Bronchial epithelial cell (primary cell): ENCODE data around the gene ZNF792. TPM values are rescaled to one million over a fixed set of nuclear protein-coding genes. Genes with fewer than 3 reads are reported as not detected.
"Not testable (repeated sequence)": the region's sequence is repeated elsewhere in the genome, so short reads cannot be mapped to it uniquely, and the experiment has no call there.

ENCODE experiments used
- DNase-seq: peaks from one replicate; pipeline ENCODE4 v3.0.0-alpha.2; 2010; ENCODE audit warnings: low read depth
- FAIRE-seq: peaks from 2 replicates; lab custom pipeline; 2011; peaks lifted over from hg19 to GRCh38; lab: Jason Lieb, UNC
- H3K27me3 ChIP-seq: 2 replicates; pipeline ENCODE4 v1.5.1; 2011; ENCODE audit warnings: low read length; ENCODE audit not compliant: control insufficient read depth, insufficient read depth
- H3K36me3 ChIP-seq: 2 replicates; pipeline ENCODE4 v1.5.1; 2011; ENCODE audit warnings: low read length; ENCODE audit not compliant: control insufficient read depth, insufficient read depth
- H3K4me3 ChIP-seq: 2 replicates; pipeline ENCODE4 v1.5.1; 2011; ENCODE audit warnings: mild to moderate bottlenecking, low read depth, low read length, control low read depth
- CTCF ChIP-seq: IDR thresholded peaks from 2 replicates; pipeline ENCODE4 v1.5.1; 2011; ENCODE audit warnings: mild to moderate bottlenecking, moderate library complexity, low read length, control low read depth, inconsistent platforms; ENCODE audit not compliant: insufficient read depth, severe bottlenecking
- total RNA-seq: library from RNA; depleted of rRNA; stranded (reverse); fragments of >200 nt; gene quantifications from 2 replicates; pipeline ENCODE4 v1.2.1, GENCODE V29; 2014

The ZNF792 gene
- total RNA-seq, 1 donor from 2014 or later = 1.8 TPM

GRCh38 chr19:34925278-34925855 lies 38.7 kb downstream of the ZNF792 start:
- TF ChIP-seq CTCF = no peak
- no peaks in the 10 kb centered on the region for H3K27me3 ChIP-seq
- no peak overlapping the region for H3K4me3 ChIP-seq
- DNase-seq = no peak
- FAIRE-seq = no peak
- H3K36me3 ChIP-seq = no peaks in the 10 kb centered on the region

- not testable (repeated sequence) for H3K4me3 ChIP-seq, H3K36me3 ChIP-seq, H3K27me3 ChIP-seq, FAIRE-seq
- DNase-seq = peak; percentile 62
Observed at GRCh38 chr19:34920090-34920786, 43.8 kb downstream of the ZNF792 start.

DNA sequence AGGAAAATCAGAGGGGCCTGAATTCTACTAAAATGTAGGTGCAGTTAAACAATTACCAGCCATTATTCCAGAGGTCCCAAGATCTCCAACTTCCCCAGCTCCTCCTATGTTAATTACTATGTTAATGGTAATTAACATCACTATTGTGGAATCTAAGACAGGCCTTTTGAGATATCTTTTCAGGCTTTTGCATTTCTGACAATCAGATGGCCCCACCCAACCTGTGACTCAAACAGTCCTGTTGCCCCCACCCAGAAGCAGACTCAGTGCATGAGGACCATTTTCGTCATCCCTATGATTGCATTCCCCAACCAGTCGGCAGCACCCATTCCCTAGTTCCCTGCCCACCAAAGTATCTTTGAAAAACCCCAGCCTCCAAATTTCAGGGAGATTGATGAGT lies 45.8 kb downstream of the ZNF792 start:
- DNase-seq (no peak), FAIRE-seq (no peak)
- TF ChIP-seq CTCF = no peak
- no peak overlapping the region for H3K4me3 ChIP-seq
- H3K36me3 ChIP-seq = no peaks in the 10 kb centered on the region
- no peaks in the 10 kb centered on the region for H3K27me3 ChIP-seq

DNA sequence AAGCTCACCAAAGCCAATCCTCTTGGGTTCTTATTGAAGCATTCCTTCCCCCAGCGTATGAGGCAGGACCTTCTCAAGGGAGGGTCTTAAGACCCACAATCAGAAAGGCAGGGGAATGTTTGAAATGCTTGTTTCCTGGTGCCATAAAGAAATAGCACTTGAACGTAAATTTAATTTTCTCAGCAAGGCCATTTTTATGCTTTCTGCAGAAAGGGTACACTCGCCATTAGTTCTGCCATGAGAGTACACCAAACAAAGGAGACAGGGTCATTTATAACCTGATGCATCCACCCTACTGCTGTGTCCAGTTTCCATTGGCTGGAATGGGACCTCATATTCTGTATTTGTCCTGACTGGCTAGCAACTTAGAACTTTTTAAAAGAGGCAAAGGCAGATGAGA lies 46.9 kb downstream of the ZNF792 start:
- not testable (repeated sequence) for H3K27me3 ChIP-seq, FAIRE-seq

GRCh38 chr19:34910770-34911169 lies 53.3 kb downstream of the ZNF792 start:
- no peak for DNase-seq
- Histone ChIP-seq H3K27me3 (peaks cover 6% of the 10 kb centered on the region), H3K4me3 (no peak overlapping the region), H3K36me3 (no peaks in the 10 kb centered on the region)
- TF ChIP-seq CTCF = no peak
- FAIRE-seq = no peak

More for the DNA sequence above, 46.9 kb downstream of the ZNF792 start:
- H3K36me3 ChIP-seq, DNase-seq, H3K4me3 ChIP-seq: not testable (repeated sequence)

Other genes with a start within 250 kb of the ZNF792 start
- 10.5 and 11.3 TPM in 2 replicates for gene ZNF181, start 230.0 kb downstream of the ZNF792 start, total RNA-seq
- gene ZNF599, start 191.0 kb downstream of the ZNF792 start, total RNA-seq = 1.9 and 2.4 TPM in 2 replicates
- 1.5 and 3.7 TPM in 2 replicates for gene ZNF30, start 37.3 kb downstream of the ZNF792 start, total RNA-seq
- gene GRAMD1A, start 36.1 kb upstream of the ZNF792 start, total RNA-seq = 6.3 and 7.9 TPM in 2 replicates
- 0.13 and 0.26 TPM in 2 replicates for gene SCN1B, start 66.2 kb upstream of the ZNF792 start, total RNA-seq
- gene HPN, start 77.5 kb upstream of the ZNF792 start, total RNA-seq = not detected in 2 replicates
- gene FXYD3, start 151.6 kb upstream of the ZNF792 start, total RNA-seq = 309 and 548 TPM in 2 replicates
- gene LGI4, start 170.8 kb upstream of the ZNF792 start, total RNA-seq = not detected in 2 replicates
- gene FXYD1, start 174.6 kb upstream of the ZNF792 start, total RNA-seq = not detected in 2 replicates
- not detected in 2 replicates for gene FXYD7, start 179.0 kb upstream of the ZNF792 start, total RNA-seq
- gene FXYD5, start 190.5 kb upstream of the ZNF792 start, total RNA-seq = 11.3 and 12.4 TPM in 2 replicates